GM19372 (cell line): ENCODE results near the gene GPR137.
"Not testable (repeated sequence)": the region's sequence is repeated elsewhere in the genome, so short reads cannot be mapped to it uniquely, and the experiment has no call there.

Experiments used
- ATAC-seq: cut with Tn5 transposase; IDR thresholded peaks from one replicate; pipeline ENCODE4 v1.9.1; 2021; ENCODE audit warnings: mild to moderate bottlenecking, low read depth, moderate library complexity; ENCODE audit not compliant: unreplicated experiment

The GPR137 gene

GRCh38 chr11:64298966-64299846 lies 13.6 kb downstream of the GPR137 start:
- ATAC-seq = no peak

- no peak for ATAC-seq
Observed at GRCh38 chr11:64299847-64300648, 14.4 kb downstream of the GPR137 start, which contains the start of gene CATSPERZ. CATSPERZ (plus strand) TSS chr11:64300358; CDS start chr11:64300411, 53 bp downstream.

GRCh38 chr11:64303109-64304031 lies 17.7 kb downstream of the GPR137 start:
- no peak for ATAC-seq

GRCh38 chr11:64304032-64304315 lies 18.3 kb downstream of the GPR137 start:
- ATAC-seq = no peak

GRCh38 chr11:64304316-64305072 lies 18.8 kb downstream of the GPR137 start:
- ATAC-seq = peak; percentile 8

- peak; percentile 71 for ATAC-seq
Observed at GRCh38 chr11:64305075-64305690, 19.5 kb downstream of the GPR137 start, which contains the start of gene ESRRA. ESRRA (plus strand) TSS chr11:64305524; CDS start chr11:64307180, 1,656 bp downstream.

- peak; percentile 10 for ATAC-seq
Observed at GRCh38 chr11:64305691-64306562, 20.3 kb downstream of the GPR137 start.

- ATAC-seq = no peak
Observed at GRCh38 chr11:64306563-64306875, 20.9 kb downstream of the GPR137 start.

GRCh38 chr11:64306876-64307622 lies 21.4 kb downstream of the GPR137 start:
- ATAC-seq = no peak

GRCh38 chr11:64307795-64308194 lies 22.1 kb downstream of the GPR137 start:
- not testable (repeated sequence) for ATAC-seq

GRCh38 chr11:64312947-64313346 lies 27.3 kb downstream of the GPR137 start:
- ATAC-seq = no peak

- ATAC-seq = no peak
Observed at GRCh38 chr11:64313491-64314145, 28.0 kb downstream of the GPR137 start.

- no peak for ATAC-seq
Observed at GRCh38 chr11:64314146-64314804, 28.6 kb downstream of the GPR137 start.

GRCh38 chr11:64314805-64315561 lies 29.3 kb downstream of the GPR137 start:
- ATAC-seq = no peak

GRCh38 chr11:64315667-64316526 lies 30.2 kb downstream of the GPR137 start:
- not testable (repeated sequence) for ATAC-seq
